Posterior cingulate gyrus (tissue), 11 donors: ENCODE data around the gene ASAP2.
A peak's percentile ranks its signal among the peaks of the same experiment; 100 is the strongest.

ENCODE experiments used
- DNase-seq, 10 donors: peaks; one replicate each; pipeline versions ENCODE4 v3.0.0 to v3.0.0-alpha.2; 2020 to 2021; ENCODE audit warnings: mixed read lengths in 3 of 10
- intact Hi-C: fragments of 100-400 bp; cut with DNase I; formaldehyde crosslinking; loops from one replicate; pipeline ENCODE4 v1.15.1; 2023

The ASAP2 gene

DNA sequence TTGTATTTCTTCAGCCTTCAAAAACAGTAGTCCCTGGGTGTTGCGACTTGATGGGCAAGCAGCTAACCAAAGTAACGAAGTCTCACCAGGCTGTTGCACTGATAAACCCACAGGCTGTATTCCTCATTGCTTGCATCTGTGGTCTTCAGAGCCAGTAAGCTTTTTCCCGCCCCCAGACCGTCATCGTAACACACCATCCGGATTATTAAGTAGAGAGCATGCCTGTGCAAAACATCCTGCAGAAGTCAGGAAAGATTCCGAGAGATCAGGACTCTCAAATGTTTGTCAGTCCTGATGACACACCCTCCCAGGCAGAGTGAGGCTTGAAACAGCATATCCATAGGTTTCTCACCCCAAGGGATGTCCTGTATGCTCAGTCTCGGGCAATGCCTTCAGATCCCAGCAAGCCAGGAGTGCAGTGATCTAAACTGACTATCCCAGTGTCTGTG is 200.8 kb downstream of the ASAP2 start:
- intact Hi-C loops, result no loop called here
- peak in 1 of 10 donors; percentile 40 for DNase-seq

DNA sequence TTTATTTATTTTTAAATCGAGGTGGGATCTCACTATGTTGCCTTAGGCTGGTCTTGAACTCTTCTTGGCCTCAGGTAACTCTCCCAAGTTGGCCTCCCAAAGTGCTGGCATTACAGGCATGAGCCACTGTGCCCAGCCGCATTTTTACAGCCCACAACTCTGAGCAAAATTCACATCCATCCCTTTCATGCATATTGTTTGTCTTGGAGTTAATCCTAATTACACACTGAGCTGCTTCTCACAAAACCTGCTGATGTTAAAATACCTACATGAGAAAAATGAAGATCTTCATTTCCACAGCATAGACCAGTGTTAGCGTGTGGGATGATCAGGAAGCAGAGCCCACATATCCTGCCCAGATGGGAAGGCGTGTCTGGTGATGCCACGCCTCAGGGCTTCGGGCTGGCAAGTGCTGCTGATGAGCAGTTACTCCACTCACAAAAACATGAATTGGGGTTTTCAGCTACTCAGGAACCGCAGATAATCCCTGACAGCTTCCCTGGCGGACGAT is 202.1 kb downstream of the ASAP2 start:
- intact Hi-C loops, result no loop called here
- DNase-seq, result peak in 7 of 10 donors; percentile 41 to 94 (median 67)

- intact Hi-C loops, result no loop called here
- DNase-seq, result no peak
These were observed 203.5 kb downstream of the ASAP2 start for GRCh38 chr2:9410108-9410507.

DNA sequence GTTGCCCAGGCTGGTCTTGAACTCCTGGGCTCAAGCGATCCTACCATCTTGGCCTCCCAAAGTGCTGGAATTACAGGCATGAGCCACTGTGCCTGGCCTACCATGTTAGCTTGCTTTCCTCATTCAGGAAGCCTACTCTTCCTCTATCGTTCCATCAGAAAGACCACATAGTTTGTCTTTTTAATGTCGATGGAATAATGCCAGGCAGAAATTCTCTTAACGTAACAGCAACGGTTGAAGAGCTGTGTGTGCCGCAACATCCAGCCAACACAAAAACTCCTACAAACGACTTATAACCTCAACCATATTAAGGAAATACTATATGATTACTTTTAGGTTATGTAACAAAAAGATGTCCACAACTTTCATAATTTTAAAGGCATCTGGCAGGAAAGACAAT is 206.2 kb downstream of the ASAP2 start:
- intact Hi-C loops, result no loop called here
- no peak for DNase-seq

- DNase-seq, result no peak
These were observed 209.0 kb downstream of the ASAP2 start for GRCh38 chr2:9415516-9416169.

DNA sequence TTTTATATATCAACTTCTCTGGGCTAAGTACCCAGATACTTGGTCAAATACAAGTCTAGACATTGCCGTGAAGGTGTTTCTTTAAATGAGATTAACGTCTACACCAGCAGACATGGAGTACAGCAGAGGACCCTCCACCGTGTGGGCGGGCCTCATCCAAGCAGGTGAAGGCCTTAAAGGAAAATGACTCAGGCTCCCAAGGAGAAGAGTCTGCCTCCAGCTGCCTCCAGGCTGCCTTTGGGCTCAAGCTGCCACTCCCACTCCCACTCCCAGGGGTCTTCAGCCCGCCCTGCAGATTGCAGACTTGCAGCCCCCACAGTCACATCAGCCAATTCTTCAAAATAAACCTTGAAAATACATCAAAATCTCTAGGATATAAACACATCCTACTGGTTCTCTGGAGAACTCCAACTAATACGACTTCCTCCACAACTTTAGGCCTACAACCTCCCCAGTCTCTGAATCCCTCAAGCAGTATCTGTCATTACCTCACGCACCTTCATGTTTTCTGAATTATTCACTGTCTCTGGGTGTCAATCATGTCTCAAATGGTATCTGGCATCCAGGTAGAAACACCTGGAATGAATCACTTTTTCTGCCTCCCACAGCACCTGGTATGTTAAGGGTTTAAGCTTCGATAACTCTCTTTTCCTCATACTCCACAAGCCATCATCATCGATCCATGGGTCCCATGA is 209.8 kb downstream of the ASAP2 start:
- DNase-seq, result peak in 1 of 10 donors; percentile 52
- intact Hi-C loops, result no loop called here

More at GRCh38 chr2:9415516-9416169, 209.0 kb downstream of the ASAP2 start:
- intact Hi-C loops, result no loop called here

DNA sequence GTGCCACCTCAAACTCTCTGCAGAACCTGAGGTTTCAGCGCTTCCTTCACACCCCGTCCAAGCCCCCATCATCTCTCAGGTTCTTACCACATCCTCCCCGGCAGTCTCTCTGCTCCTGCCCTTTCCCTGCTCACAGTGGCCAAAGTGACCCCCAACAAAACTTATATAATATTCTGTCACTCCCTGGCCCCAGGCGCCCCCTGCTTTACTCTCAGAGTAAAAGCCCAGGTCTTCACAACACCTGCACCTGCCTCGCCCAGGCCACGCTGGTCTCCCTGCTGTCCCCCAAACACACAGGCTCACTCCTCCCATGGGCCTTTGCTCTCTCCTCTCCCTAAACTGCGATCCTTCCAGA is 210.3 kb downstream of the ASAP2 start:
- intact Hi-C loops, result no loop called here

GRCh38 chr2:9417725-9418124 is 211.1 kb downstream of the ASAP2 start:
- DNase-seq, result no peak
- intact Hi-C loops, result no loop called here

More for the DNA sequence above, 210.3 kb downstream of the ASAP2 start:
- DNase-seq, result no peak

GRCh38 chr2:9418746-9419145 is 212.1 kb downstream of the ASAP2 start:
- intact Hi-C loops, result no loop called here

DNA sequence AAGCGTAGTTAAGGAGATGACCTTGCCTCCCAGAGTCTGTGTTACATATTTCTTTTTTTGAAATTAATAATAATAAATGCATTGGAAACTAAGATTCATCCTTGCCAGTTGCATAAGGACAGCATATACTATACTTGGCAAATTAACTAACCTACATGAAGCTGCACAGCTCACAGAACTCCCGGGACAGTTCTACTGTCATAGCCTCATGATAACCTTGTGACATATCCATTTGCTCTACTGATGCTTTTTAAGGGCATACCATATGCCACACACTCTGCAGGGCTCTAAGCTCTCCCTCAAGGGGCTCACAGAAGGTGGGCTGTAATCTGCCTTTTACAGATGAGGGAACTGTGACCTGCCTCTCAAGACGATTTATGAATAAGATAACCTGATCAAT is 212.9 kb downstream of the ASAP2 start:
- intact Hi-C loops, result no loop called here
- DNase-seq, result no peak

More at GRCh38 chr2:9418746-9419145, 212.1 kb downstream of the ASAP2 start:
- DNase-seq, result no peak

DNA sequence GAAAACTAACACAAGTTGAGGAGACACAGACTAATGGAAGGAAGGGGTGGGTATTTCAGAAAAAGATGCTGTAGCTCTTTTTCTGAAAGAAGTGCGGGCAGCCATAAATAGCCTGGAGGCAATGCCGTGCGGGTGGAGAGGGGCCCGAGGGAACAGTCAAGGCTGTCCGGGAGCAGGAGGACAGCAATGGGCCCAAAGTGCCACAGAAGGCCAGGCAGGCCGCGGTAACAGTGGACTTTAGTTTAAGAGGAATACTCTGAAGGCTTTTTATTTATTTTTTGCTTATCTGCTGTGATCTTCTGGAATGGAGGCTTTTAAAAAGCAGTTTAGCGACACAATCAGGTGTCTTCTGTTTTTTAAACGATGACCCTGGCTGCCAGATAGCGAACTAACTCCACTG is 213.9 kb downstream of the ASAP2 start:
- intact Hi-C loops, result loop anchor here (5.0 to 10.0 kb wide), 3 partner anchors 134 to 278 kb away; partner anchors contain the start of genes ADAM17 and ASAP2
- no peak for DNase-seq

GRCh38 chr2:9422321-9423099 is 215.9 kb downstream of the ASAP2 start:
- peak; percentile 32 to 92 (median 51) for DNase-seq
- intact Hi-C loops, result loop anchor here (1.0 to 10.0 kb wide), 4 partner anchors 52 to 280 kb away; partner anchors contain the start of genes ADAM17, ASAP2 and IAH1

DNA sequence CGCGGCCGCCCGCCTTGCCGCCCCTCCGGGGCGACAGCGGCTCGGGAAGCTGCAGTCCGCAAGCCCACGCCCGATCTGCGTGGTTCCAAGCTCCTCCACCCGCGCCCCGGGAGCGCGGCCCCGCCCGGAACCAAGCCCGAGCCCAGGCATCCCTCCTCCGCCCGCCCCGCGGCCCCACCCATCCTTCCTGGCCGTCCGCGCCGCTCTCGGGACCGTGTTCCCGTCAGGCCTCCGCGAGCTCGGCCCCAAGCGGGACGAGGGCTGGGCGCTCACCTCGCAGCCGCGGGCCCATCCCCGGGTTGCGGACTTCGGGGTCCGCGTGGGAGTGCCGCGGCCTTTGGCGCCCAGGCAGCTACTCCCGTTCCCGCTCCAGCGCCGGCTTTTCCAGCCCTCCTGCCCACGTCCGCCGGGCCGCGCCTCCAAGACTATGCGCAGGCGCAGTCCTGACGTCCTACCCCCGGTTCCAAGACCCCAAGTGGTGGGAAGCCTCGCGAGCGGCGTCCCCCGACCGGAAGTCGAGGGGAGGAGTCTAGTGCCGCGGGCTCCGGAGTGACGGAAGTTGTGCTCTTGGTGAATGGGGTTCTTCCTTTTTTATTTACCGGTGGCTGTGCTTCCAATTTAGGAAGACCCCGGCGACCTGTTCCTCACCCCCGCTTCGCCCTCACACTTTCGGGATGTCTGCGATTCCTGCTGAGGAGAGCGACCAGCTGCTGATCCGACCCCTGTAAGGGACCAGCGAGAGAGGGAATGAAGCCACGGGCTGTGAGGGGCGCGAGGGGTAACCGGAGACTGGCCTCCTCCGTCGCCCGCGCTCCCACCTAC is 216.7 kb downstream of the ASAP2 start, which contains the start of the genes CPSF3 and ITGB1BP1:
Gene CPSF3, plus strand, starts transcription at position 555 of the 822 bp plus-strand sequence. Its CDS starts 120 bp downstream, at position 675.
Gene ITGB1BP1, minus strand, starts transcription at position 429 of the 822 bp plus-strand sequence. CDS start 4,831 bp downstream, outside the sequence.
- DNase-seq, result peak; percentile 95 to 100 (median 96)
- intact Hi-C loops, result loop anchor here (1.0 to 10.0 kb wide), 4 partner anchors 51 to 281 kb away; partner anchors contain the start of genes ADAM17, ASAP2 and IAH1

DNA sequence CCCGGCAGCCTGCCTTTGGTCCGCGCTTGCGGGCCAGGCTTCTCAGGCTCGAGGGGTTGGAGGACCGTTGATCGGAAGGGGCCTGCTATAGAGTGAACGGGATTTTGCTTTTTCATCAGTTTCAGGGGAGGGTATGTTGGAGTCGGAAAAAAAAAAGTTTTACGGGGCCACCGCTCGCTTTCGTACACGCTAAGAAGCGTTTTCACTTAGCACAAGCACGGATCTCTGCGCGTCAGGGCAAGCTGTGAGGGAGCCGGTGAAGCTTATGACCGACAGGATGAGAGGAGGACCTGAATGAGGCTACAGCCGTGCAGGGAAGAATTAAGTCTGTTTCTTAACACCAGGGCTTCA is 217.3 kb downstream of the ASAP2 start:
- intact Hi-C loops, result loop anchor here (1.0 to 10.0 kb wide), 4 partner anchors 50 to 282 kb away; partner anchors contain the start of genes ADAM17, ASAP2 and IAH1
- no peak for DNase-seq

DNA sequence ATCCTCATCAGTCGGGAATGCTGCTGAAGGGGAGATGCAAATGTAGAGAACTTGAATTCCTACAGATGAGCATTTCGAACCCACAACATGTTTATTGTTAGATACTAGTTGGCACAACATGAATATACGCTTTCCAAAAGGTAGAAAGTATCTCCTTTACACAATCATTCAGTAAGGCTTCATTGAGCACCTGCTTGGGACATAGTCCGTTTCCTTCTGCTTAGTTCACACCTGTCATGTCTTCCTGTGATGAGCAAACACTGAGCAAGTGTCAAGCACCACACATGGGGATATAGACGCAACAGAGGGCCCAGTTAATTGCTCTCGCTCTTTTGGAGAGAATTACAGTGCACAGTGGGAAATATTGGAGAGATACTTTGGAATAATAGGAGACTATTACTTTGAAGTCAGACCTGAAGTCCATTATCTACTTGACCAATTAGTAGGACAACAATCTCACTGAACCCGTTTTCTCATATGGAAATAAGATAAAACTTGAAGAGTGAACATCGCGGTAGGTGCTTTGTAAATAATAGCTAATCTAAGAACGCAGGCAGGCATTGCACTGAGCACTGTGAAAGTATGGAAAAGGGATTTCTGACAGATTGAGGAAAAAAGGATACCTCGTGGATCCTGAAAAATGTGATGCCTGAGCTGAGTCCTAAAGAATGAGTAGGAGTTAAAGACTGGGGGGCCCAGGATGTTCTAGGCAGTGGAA is 218.0 kb downstream of the ASAP2 start:
- intact Hi-C loops, result loop anchor here (5.0 to 10.0 kb wide), 3 partner anchors 130 to 282 kb away; partner anchors contain the start of genes ADAM17 and ASAP2
- DNase-seq, result no peak

- intact Hi-C loops, result loop anchor here (10.0 kb wide), 2 partner anchors 126 to 224 kb away; partner anchors contain the start of genes ADAM17 and ASAP2
- no peak for DNase-seq
These were observed 222.5 kb downstream of the ASAP2 start for GRCh38 chr2:9428965-9429577.

DNA sequence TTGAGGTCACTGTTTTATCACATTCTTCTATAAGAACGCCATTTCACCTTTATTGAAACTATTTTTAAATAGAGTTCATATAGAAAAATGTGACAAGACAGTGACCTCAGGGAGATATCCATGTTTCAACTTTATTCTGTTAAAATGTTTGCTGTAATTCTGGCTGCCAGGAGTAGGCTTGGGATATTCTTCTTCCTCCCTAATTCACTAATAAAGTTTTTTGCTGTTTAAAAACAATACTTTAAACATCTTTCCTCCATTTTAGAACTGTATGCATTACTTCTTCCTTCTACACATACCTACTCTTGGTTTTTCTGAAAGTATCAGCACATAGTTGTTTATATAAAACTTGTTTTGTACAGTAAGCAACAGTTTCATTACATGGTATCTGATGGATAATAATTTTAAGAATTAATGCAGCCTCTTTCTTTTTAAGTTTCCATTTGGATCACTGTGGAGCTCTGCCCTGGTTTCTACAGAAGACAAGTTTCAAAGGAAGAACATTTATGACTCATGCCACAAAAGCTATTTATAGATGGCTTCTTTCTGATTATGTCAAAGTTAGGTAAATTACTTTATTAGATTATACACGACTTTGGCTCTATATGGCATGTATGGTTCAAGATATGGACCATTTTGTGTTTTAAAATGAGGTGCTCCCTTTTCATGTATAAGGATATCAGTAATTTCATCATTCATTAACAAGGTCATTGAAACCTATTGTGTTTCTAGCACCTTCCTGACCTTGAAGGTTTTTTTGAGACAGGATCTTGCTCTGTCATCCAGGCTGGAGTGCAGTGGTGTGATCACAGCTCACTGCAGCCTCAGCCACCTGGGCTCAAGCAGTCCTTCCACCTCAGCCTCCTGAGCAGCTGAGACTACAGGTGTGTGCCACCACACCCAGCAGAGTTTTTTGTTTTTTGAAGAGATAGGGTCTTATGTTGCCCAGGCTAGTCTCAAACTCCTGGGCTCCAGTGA is 224.0 kb downstream of the ASAP2 start:
- intact Hi-C loops, result no loop called here
- DNase-seq, result no peak
